Subcutaneous abdominal adipose tissue (tissue), 5 donors: Measurements from ENCODE around the gene ABCC1.

Experiments
- H3K27ac ChIP-seq: one replicate; pipeline ENCODE4 v1.7.0; 2013; ENCODE audit warnings: low read depth, mild to moderate bottlenecking, inconsistent platforms, low read length, moderate library complexity
- H3K27me3 ChIP-seq, 5 donors: one replicate each; pipeline ENCODE4 v1.7.0; 2013; ENCODE audit warnings: low read length in 5 of 5, inconsistent platforms in 1 of 5; ENCODE audit not compliant: control insufficient read depth in 5 of 5, insufficient read depth in 4 of 5
- H3K36me3 ChIP-seq, 5 donors: one replicate each; pipeline ENCODE4 v1.7.0; 2013; ENCODE audit warnings: low read length in 5 of 5; ENCODE audit not compliant: control insufficient read depth in 5 of 5, insufficient read depth in 5 of 5
- H3K4me1 ChIP-seq, 5 donors: one replicate each; pipeline ENCODE4 v1.7.0; 2013; ENCODE audit warnings: low read length in 5 of 5, mild to moderate bottlenecking in 3 of 5, moderate library complexity in 1 of 5; ENCODE audit not compliant: control insufficient read depth in 5 of 5, insufficient read depth in 5 of 5
- H3K4me3 ChIP-seq, 5 donors: one replicate each; pipeline ENCODE4 v1.7.0; 2013; ENCODE audit warnings: low read length in 5 of 5, low read depth in 1 of 5
- H3K9ac ChIP-seq, 5 donors: one replicate each; pipeline ENCODE4 v1.7.0; 2013; ENCODE audit warnings: low read length in 5 of 5, mild to moderate bottlenecking in 4 of 5, moderate library complexity in 3 of 5
- H3K9me3 ChIP-seq, 5 donors: one replicate each; pipeline ENCODE4 v1.7.0; 2013; ENCODE audit warnings: low read length in 5 of 5; ENCODE audit not compliant: control insufficient read depth in 5 of 5
- donor health status: healthy.
- donor health status: healthy.
- donor health status: healthy.
- donor health status: healthy.
- donor health status: healthy.

Gene ABCC1

GRCh38 chr16:16137110-16137509, 187.7 kb downstream of the ABCC1 start:
- Histone ChIP-seq H3K36me3 (peaks cover 8 to 99% (median 86%) of the 10 kb centered on the region in 5 donors), H3K9me3 (no peaks in the 10 kb centered on the region), H3K4me1 (no peaks in the 10 kb centered on the region), H3K4me3 (no peak overlapping the region), H3K9ac (no peak overlapping the region), H3K27me3 (no peaks in the 10 kb centered on the region), H3K27ac (no peak overlapping the region)

GRCh38 chr16:16138034-16138635, 188.7 kb downstream of the ABCC1 start:
- Histone ChIP-seq H3K4me3 (no peak overlapping the region), H3K27me3 (no peaks in the 10 kb centered on the region), H3K36me3 (peaks cover 5 to 91% (median 84%) of the 10 kb centered on the region in 5 donors), H3K9me3 (no peaks in the 10 kb centered on the region), H3K27ac (no peak overlapping the region), H3K9ac (no peak overlapping the region), H3K4me1 (no peaks in the 10 kb centered on the region)

GRCh38 chr16:16139061-16139460, 189.6 kb downstream of the ABCC1 start:
- Histone ChIP-seq H3K27ac (no peak overlapping the region), H3K4me1 (no peaks in the 10 kb centered on the region), H3K9me3 (no peaks in the 10 kb centered on the region), H3K4me3 (no peak overlapping the region), H3K9ac (no peak overlapping the region), H3K36me3 (peaks cover 2 to 87% (median 82%) of the 10 kb centered on the region in 5 donors), H3K27me3 (no peaks in the 10 kb centered on the region)

- no peak overlapping the region for H3K9ac ChIP-seq
- H3K27me3 ChIP-seq: no peaks in the 10 kb centered on the region
- no peak overlapping the region for H3K27ac ChIP-seq
- H3K9me3 ChIP-seq: no peaks in the 10 kb centered on the region
- H3K4me3 ChIP-seq: no peak overlapping the region
- no peaks in the 10 kb centered on the region for H3K4me1 ChIP-seq
- H3K36me3 ChIP-seq: peaks cover 2 to 84% (median 77%) of the 10 kb centered on the region in 5 donors
Measured at GRCh38 chr16:16139806-16140205, 190.4 kb downstream of the ABCC1 start.

GRCh38 chr16:16140537-16140936, 191.1 kb downstream of the ABCC1 start:
- peaks cover 2 to 82% (median 74%) of the 10 kb centered on the region in 5 donors for H3K36me3 ChIP-seq
- no peaks in the 10 kb centered on the region for H3K4me1 ChIP-seq
- H3K9ac ChIP-seq: no peak overlapping the region
- H3K9me3 ChIP-seq: no peaks in the 10 kb centered on the region
- H3K4me3 ChIP-seq: no peak overlapping the region
- H3K27ac ChIP-seq: no peak overlapping the region
- H3K27me3 ChIP-seq: no peaks in the 10 kb centered on the region

- Histone ChIP-seq H3K9me3 (no peaks in the 10 kb centered on the region), H3K27me3 (no peaks in the 10 kb centered on the region), H3K27ac (no peak overlapping the region)
Measured at GRCh38 chr16:16141141-16141540, 191.7 kb downstream of the ABCC1 start.

GRCh38 chr16:16141784-16142396, 192.5 kb downstream of the ABCC1 start:
- Histone ChIP-seq H3K27ac (no peak overlapping the region), H3K27me3 (no peaks in the 10 kb centered on the region), H3K36me3 (peaks cover 2 to 78% (median 63%) of the 10 kb centered on the region in 5 donors), H3K9me3 (no peaks in the 10 kb centered on the region), H3K4me1 (no peaks in the 10 kb centered on the region), H3K9ac (no peak overlapping the region), H3K4me3 (no peak overlapping the region)

More at GRCh38 chr16:16141141-16141540, 191.7 kb downstream of the ABCC1 start:
- Histone ChIP-seq H3K9ac (no peak overlapping the region), H3K4me1 (no peaks in the 10 kb centered on the region), H3K36me3 (peaks cover 2 to 78% (median 71%) of the 10 kb centered on the region in 5 donors), H3K4me3 (no peak overlapping the region)

- Histone ChIP-seq H3K4me1 (no peaks in the 10 kb centered on the region), H3K9me3 (no peaks in the 10 kb centered on the region), H3K36me3 (peaks cover 2 to 70% (median 51%) of the 10 kb centered on the region in 5 donors), H3K27me3 (no peaks in the 10 kb centered on the region), H3K4me3 (no peak overlapping the region), H3K9ac (no peak overlapping the region), H3K27ac (no peak overlapping the region)
Measured at GRCh38 chr16:16143038-16143763, 193.8 kb downstream of the ABCC1 start.

- Histone ChIP-seq H3K27ac (no peak overlapping the region), H3K9ac (no peak overlapping the region), H3K4me3 (no peak overlapping the region), H3K4me1 (no peaks in the 10 kb centered on the region), H3K36me3 (peaks cover 2 to 63% (median 43%) of the 10 kb centered on the region in 5 donors), H3K9me3 (no peaks in the 10 kb centered on the region), H3K27me3 (no peaks in the 10 kb centered on the region)
Measured at GRCh38 chr16:16143931-16144330, 194.5 kb downstream of the ABCC1 start.

- Histone ChIP-seq H3K9me3 (no peaks in the 10 kb centered on the region), H3K36me3 (peaks cover 2 to 58% (median 41%) of the 10 kb centered on the region in 5 donors), H3K4me3 (no peak overlapping the region), H3K4me1 (peaks cover 0 to under 1% (median 0%) of the 10 kb centered on the region in 5 donors), H3K9ac (no peak overlapping the region), H3K27me3 (no peaks in the 10 kb centered on the region), H3K27ac (no peak overlapping the region)
Measured at GRCh38 chr16:16144416-16144815, 195.0 kb downstream of the ABCC1 start.
